Ascending aorta (tissue), 2 donors: Measurements from ENCODE around the gene RNF114. TPM values are rescaled to one million over a fixed set of nuclear protein-coding genes. Genes with fewer than 3 reads are reported as not detected.

ENCODE experiments used
- DNase-seq, 2 donors: peaks; one replicate each; pipeline ENCODE4 v3.0.0-alpha.2; 2019; ENCODE audit warnings: low spot score in 2 of 2
- H3K27ac ChIP-seq, 2 donors: fragments of 200-600 bp; sonication (generic); one replicate each; pipeline ENCODE4 v1.5.1; 2016 to 2017; ENCODE audit warnings: mild to moderate bottlenecking in 1 of 2
- H3K27me3 ChIP-seq: fragments of 200-600 bp; sonication (generic); one replicate; pipeline ENCODE4 v1.5.1; 2017
- H3K36me3 ChIP-seq, 2 donors: fragments of 200-600 bp; sonication (generic); one replicate each; pipeline ENCODE4 v1.5.1; 2016
- H3K4me1 ChIP-seq, 2 donors: fragments of 200-600 bp; sonication (generic); one replicate each; pipeline ENCODE4 v1.5.1; 2016 to 2017; ENCODE audit warnings: mild to moderate bottlenecking in 1 of 2
- H3K4me3 ChIP-seq, 2 donors: fragments of 200-600 bp; sonication (generic); one replicate each; pipeline ENCODE4 v1.5.1; 2016 to 2017; ENCODE audit warnings: mild to moderate bottlenecking in 1 of 2
- H3K9me3 ChIP-seq, 2 donors: fragments of 200-600 bp; sonication (generic); one replicate each; pipeline ENCODE4 v1.5.1; 2016
- CTCF ChIP-seq, 3 experiments: fragments of 200-600 bp in 2 of 3; fragments of 450-650 bp in 1 of 3; sonication (generic) in 2 of 3; IDR thresholded peaks; one replicate each; pipeline ENCODE4 v1.5.1; 2016 to 2019; ENCODE audit warnings: antibody characterized with exemption in 3 of 3, mild to moderate bottlenecking in 1 of 3, moderate library complexity in 1 of 3
- intact Hi-C: fragments of 100-400 bp; cut with DNase I; formaldehyde crosslinking; loops from one replicate; pipeline ENCODE4 v1.15.1; 2023
- total RNA-seq: library from RNA; depleted of rRNA; stranded (reverse); fragments of >200 nt; gene quantifications from one replicate; pipeline ENCODE4 v1.1.0, GENCODE V29; 2016

Gene RNF114
- total RNA-seq, 1 donor from 2014 or later, result 77.0 TPM

GRCh38 chr20:50001784-50002311, 65.7 kb downstream of the RNF114 start:
- no peak for DNase-seq
- H3K27ac ChIP-seq, result no peak overlapping the region
- no peaks in the 10 kb centered on the region for H3K9me3 ChIP-seq
- no peaks in the 10 kb centered on the region for H3K27me3 ChIP-seq
- no peak overlapping the region for H3K4me3 ChIP-seq
- no peaks in the 10 kb centered on the region for H3K36me3 ChIP-seq
- TF ChIP-seq CTCF (IDR thresholded peaks at IDR 0.05), result no peak
- no peaks in the 10 kb centered on the region for H3K4me1 ChIP-seq
- intact Hi-C loops, result no loop called here

- no peaks in the 10 kb centered on the region for H3K27me3 ChIP-seq
- no peak for TF ChIP-seq CTCF (IDR thresholded peaks at IDR 0.05)
- no peaks in the 10 kb centered on the region for H3K9me3 ChIP-seq
- no peak overlapping the region for H3K4me3 ChIP-seq
- H3K36me3 ChIP-seq, result no peaks in the 10 kb centered on the region
- H3K4me1 ChIP-seq, result no peaks in the 10 kb centered on the region
- no peak overlapping the region for H3K27ac ChIP-seq
- no peak for DNase-seq
- intact Hi-C loops, result no loop called here
These were observed 67.1 kb downstream of the RNF114 start for GRCh38 chr20:50003253-50003656.

Other genes with a start within 250 kb of the RNF114 start
- 15.0 TPM for gene B4GALT5, start 222.5 kb upstream of the RNF114 start, total RNA-seq
- gene SLC9A8, start 123.6 kb upstream of the RNF114 start, total RNA-seq, result 9.7 TPM
- 7.6 TPM for gene SPATA2, start 20.9 kb upstream of the RNF114 start, total RNA-seq
- gene SNAI1, start 46.6 kb downstream of the RNF114 start, total RNA-seq, result 64.4 TPM
- gene UBE2V1, start 176.8 kb downstream of the RNF114 start, total RNA-seq, result 39.4 TPM
- 23.9 TPM for gene PEDS1, start 217.3 kb downstream of the RNF114 start, total RNA-seq